LHCN-M2 (cell line): ENCODE results near the gene SRL. TPM values are rescaled to one million over a fixed set of nuclear protein-coding genes. Genes with fewer than 3 reads are reported as not detected.
A peak's percentile ranks its signal among the peaks of the same experiment; 100 is the strongest.

Source experiments
- DNase-seq: peaks from one replicate; pipeline ENCODE4 v3.0.0-alpha.2; 2012; ENCODE audit warnings: low read depth
- polyA plus RNA-seq: library from polyadenylated mRNA; unstranded; fragments of >200 nt; gene quantifications from one replicate; pipeline ENCODE4 v1.2.1, GENCODE V29; 2012; ENCODE audit warnings: missing spikeins
- total RNA-seq: library from RNA; depleted of rRNA; stranded (reverse); fragments of >200 nt; gene quantifications from 2 replicates; pipeline ENCODE4 v1.2.3, GENCODE V29; 2014; rRNA removed

The SRL gene
- total RNA-seq: not detected in 2 replicates
- not detected for polyA plus RNA-seq

DNA sequence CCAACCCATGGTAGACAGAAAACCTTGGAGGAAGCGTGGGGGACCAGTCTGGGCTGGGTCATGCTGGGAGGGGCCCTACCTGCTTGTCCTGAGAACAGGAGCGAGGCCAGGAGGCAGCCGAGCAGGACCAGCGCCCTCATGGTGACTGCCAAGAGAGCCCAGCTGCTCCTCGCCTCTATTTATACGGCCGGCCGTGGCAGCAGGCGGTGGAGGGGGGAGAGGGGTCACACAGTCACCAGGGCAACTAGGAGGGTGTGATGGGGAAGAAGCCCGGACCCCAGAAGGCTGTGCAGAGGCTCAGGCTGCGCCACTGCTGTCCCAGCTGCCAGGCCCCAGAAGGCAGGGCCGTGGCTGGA is at the start of gene SRL:
SRL (minus strand) TSS at position 153 of the 356 bp plus-strand sequence; CDS start at position 140, 13 bp downstream.
- DNase-seq: no peak

DNA sequence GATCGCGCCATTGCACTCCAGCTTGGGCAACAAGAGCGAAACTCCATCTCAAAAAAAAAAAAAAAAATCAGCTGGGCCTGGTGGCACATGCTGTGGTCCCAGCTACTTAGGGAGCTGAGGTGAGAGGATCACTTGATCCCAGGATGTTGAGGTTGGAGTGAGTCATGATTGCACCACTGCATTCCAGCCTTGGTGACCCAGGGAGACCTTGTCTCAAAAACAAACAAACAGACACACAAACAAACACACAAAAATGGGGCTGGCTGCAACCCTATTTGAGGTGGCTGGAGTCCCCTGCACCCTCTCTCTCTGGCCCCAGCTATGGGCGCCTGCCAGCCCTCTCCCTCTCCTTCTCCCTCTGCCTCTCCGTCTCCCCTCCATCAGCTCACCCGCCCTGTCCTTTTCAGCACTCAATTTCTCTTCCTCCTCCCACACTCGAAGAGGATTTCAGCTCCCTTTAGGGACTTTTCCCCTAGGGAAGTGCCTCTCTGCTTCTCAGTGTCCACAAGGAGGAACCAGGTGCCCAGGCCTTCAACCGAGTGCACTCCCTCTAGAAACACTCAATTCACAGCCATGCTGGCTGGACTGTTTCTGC is 48.5 kb upstream of the SRL start:
- DNase-seq: peak; percentile 93

DNA sequence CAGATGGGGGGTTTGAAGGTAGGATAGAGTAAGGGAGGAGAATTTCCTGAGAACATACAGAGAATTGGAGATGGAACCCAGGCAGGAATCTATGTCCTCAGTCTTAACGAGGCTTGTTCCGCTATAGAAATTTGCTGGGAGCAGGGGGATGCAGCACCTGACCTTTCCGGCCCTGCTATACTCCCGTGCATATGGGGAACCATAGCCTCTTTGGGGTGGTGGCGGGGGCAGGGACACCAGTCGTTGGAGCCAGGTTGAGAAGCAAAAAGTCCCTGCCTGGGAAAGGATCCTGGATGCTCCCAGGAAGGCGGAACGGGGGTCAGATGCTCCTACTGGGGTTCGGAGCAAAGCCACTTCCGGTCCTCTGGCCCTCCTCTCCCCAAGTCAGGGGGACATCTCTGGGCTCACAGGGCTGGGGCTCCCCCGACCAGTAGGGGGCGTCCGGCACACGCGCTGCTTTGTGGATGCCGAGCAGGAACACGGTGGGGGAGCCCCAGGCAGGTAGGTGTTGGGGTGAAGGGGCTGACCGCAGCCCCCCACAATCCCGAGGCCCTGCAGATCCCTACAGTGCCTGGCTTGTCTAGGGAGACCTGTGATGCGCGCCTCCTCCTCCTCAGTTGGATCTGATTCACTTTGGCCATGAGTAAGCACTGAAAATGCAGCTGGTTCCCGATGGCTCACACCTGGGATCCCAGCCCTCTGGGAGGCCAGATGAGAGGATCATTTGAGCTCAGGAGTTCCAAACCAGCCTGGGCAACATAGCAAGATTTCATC is 46.5 kb upstream of the SRL start:
- DNase-seq: peak; percentile 61

DNA sequence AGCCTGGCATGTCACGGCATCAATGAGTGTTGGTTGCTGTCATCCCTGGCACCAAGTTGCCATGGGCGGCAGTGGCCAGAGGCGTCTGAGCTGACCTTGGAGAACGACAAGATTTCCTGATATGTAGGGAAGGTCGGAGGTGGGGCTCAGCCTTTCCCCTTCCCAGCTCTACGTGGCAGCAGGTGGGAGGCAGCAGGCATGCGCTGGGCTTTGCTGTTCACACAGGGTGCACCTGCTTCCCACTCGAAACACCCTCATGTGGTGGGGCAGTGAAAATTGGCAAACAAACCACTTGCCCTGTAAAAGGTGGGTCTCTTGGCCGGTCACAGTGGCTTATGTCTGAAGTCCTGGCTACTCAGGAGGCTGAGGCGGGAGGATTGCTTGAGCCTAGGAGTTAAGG is 43.3 kb upstream of the SRL start:
- DNase-seq: no peak

DNA sequence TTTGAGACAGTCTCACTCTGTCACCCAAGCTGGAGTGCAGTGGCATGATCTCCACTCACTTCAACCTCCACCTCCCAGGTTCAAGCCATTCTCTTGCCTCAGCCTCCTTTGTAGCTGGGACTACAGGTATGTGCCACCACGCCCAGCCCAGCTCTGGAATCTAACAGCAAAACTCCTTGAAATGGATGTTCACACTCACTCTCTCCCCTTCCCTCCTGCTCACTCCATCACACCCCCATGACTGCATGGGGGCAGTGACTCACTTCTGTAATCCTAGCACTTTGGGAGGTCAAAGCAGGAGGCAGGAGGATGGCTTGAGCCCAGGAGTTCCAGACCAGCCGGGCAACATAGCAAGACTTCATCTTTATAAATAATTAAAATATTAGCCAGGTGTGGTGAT is 42.1 kb upstream of the SRL start:
- peak; percentile 63 for DNase-seq

DNA sequence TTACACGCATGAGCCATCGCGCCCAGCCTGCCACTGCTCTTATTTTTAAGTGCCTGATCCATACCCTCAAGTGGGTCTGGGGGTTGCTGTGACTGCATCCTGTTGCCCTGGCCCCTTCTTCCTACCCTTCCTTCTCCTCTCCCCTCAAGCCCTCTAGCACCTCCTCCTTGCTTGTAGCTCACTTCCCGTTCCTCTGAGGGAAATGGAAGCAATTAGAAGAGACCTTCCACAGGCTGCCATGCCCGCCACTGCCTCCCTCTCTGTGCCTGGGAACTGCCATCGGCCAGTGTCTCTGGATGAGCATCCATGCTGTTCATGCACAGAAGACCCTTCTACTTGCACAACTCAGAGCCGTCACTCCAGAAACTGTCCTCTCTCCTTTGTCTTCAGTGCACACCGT is 41.6 kb upstream of the SRL start:
- no peak for DNase-seq

DNA sequence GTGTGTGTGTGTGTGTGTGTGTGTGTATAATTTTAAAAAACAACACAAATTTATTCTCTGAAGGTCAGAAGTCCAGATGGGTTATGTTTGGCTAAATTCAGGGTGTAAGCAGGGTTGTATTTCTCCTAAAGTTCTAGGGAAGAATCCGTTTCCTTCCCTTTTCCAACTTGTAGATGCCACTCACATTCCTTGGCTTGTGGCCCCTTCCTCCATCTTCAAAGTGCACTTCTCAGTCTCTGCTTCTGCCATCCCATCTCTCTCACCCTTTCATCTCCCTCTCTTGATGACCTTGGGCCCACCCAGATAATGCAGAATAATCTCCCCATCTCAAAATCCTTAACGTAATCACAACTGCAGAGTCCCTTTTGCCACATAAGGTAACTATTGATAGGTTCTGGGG is 38.7 kb upstream of the SRL start:
- DNase-seq: no peak

DNA sequence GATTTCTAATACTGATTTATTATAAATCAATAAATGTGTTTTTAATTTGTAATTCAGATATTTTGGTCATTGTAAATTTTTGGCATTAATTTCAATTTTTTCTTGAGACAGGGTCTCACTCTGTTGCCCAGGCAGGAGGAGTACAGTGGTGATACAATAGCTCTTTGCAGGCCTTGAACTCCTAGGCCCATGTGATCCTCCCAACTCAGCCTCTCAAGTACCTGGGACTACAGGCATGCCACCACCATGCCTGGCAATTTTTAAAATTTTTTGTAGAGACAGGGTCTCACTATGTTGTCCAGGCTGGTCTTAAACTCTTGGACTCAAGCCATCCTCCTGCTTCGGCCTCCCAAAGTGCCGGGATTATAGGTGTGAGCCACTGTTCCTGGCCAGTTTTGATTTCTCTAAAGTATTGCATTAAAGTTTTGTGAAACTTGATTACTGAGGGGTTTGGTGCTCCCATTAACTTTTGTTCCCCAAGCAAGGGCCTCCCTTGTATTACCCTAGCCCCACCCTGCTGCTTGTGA is 36.2 kb upstream of the SRL start:
- no peak for DNase-seq

DNA sequence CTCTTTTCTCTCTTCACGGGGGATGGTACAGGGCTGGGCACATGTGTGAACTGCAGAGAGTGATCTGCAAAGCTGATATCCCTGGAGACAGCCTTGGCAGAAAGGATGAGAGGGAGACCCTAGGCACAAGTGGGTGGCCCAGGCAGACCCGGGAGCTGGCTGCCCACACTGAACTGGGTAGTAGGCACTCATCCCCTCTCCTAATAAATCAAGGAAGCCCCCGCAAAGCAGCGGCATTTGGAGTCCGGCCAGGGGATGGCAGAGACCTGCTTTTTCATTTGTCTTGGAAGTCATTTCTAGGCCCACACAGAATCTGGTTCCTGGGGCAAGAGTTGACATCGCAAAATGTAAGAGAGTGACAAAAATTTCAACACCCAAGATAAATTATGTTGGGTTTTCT is 34.0 kb upstream of the SRL start:
- DNase-seq: no peak

DNA sequence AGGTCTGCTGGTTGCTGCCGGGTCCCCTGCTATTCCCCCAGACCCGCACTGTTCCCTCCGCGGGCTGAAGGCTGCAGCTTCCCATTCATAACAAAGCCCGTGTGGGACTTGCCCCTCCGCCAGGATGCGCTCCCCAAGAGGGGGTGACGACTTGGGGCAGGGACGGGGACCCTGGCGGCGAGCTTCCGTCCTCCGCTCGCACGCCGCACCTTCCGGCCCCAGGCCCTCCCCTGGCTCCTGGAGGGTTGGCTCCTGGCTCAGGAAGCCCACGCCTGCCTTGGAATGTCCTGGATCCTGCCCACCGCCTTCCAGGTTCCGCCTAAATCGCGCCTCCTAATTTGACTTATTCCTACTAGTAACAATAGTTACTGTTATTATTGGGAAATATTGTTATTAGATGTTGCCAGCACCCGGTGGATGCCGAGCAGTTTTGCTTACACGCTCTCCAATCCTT is 32.0 kb upstream of the SRL start:
- peak; percentile 20 for DNase-seq

DNA sequence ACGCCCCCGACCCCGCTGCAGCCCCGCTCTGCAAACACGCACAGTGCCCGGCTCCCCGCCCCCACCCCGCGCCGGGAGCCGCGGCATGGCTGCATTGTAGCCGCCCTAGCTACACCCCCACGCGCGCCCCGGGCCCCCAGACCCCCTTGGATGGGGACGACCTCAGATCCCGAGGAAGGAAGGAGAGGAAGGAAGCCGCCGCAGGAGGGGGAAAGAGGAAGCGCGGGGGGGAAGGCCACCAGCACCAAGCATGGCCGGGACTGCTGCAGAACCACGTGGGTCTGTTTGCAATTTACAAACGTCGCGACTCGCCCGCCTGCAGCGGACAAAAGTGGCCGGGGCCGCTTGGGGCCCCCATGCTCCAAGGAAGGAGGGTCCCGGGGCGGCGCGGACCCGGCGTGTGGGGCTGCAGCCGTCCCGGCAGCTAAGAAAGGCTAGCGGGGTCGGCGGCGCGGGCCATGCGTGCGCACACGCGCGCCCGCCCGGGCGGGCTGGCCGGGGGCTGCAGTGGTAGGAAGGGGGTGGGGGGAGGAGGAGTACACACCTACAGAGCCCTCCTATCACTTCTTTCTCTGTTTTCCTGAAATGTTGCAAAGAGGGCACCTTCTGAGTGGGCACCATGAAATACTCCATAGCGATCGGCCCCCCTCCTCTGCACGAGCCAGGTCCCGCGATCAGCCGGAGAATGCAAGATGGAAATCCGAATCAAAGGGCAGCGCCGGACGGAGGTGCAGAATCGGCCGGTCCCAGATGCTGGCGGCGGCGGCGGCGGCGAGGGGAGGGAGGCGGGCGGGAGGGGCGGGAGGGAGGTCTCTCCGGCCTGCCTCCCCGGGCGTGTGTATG is 30.5 kb upstream of the SRL start:
- DNase-seq: peak; percentile 22

DNA sequence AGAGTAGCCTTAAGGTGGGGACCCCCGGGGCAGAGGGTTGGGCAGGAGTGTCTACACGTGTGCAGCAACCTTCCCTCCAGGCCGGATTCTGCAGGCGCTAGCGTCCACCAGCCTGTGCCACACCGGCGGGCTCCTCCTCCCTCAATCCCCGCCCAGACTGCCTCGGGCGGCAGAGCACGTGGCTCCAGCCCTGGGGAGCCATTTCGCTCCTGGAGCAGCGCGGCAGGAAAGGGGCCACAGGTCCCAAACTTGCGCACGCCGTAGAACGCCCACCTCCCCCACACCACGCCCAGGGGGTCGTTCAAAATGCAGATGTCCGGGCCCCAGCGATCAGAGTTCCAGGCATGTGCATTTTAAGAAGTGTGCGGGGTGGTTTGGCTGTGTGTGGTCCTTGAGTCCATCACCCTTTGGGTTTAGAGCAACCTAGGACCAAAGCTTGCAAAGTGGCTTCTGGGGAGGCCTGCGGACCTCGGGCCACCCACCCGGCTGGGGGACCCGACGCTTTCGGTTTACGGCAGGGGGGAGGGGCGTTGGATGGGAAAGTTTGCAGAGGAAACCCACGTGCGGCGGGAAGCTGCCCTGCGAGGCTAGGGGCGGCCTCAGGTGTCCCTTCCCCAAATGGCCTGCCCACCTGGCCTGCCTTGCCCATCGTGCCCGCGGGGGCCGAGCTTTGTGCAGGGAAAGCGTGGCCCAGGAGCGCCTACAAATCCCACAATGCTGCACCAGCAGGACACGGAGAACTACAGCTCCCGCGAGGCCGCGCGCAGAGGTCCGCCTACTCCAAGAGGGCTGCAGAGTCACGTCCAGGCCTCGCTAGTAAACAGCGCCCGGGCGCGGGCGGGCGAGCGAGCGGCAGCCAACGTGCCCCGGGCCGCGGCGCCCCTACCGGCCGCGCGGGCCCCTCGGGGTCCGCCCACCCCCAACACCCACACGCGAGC is 29.6 kb upstream of the SRL start:
- peak; percentile 91 for DNase-seq

DNA sequence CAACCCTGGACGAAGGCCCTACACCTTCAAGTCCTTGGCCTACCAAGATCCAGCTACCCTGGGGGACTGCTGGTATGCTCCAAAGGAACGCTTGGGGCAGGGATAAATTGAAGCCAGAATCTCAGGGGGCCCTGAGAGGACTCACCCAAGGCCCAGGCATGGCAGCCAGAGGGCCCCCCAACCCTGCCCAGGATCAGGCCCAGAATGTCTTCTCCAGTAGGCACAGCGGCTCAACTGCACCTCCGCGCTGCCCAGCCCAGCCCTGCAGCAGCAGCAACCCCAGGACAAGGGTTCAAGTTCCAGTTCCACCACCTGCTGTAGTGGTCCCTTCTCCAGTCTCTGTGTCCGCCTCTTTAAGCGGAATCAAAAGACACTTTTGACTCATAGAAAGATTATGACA is 28.7 kb upstream of the SRL start:
- no peak for DNase-seq

DNA sequence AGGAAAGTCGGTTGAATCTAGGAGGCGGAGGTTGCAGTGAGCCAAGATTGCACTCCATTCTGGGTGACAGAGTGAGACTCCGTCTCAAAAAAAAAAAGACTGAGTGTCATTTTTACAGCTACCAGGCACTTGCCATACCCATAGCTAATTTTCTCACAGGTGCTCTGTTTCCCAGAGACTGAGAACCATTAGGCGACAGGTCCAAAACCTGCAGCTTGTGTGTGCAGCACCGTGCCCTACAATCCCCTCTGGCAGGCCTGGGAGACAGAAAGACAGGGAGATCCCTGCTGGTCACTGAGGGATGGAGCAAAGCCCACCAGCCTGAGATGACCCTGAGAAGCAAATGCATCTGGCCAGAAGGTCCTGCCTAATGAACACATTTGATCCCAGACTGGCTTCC is 28.2 kb upstream of the SRL start:
- no peak for DNase-seq

DNA sequence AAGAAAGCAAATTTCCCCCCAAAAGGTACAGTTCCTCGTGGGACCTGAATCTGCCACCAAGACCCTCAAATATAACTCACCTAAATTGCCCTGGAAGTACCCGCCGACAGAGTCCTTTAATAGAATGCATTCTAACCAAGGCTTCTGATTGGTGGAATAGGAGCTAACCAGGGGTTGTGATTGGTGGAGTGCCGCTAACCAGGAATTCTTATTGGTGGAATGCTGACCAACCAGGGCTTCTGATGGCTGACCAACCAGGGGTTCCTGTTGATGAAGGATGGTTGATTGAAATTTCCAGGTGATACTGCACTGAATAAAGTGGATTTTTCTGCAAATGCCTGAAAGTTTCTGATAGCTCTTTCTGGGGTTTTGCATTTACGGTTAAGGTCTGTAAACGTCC is 24.5 kb upstream of the SRL start:
- DNase-seq: peak; percentile 41

DNA sequence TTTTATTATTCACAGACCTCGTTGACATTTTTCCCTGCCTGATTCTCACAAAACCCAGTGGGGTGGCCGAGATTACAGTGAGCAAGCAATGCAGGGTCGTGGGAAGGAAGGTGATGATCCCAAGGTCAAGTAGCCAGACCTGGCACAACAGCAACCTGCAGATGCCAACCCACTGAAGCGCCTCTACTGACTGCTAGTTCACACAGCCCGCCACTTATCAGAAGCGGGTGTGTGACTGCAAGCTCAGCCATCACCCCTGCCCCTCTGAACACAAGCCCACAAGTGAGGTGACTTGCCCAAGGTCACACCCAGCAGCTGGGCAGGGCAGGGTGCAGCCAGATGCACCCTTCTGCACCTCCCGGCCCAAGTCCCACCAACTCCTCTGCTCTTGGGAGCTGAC is 23.8 kb upstream of the SRL start:
- no peak for DNase-seq

DNA sequence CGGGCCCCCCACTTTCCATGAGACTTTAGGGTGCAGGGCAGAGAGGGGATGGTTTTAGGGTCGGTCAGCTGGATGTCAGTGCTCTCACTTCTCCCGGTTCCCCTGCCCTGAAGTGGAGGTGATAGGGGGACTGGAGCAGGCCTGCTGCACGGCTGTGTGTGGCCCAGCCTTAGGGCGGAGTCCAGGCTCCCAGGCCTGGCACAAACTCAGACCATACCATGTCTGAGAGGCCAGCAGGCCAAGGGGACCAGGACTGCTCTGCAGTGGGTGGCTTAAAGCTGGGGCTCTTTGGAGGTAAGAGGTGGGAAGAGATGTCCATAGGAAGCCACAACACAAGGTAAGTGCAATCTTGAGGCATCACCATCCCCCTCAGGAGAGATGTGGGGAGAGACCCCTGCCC is 22.7 kb upstream of the SRL start:
- DNase-seq: no peak

DNA sequence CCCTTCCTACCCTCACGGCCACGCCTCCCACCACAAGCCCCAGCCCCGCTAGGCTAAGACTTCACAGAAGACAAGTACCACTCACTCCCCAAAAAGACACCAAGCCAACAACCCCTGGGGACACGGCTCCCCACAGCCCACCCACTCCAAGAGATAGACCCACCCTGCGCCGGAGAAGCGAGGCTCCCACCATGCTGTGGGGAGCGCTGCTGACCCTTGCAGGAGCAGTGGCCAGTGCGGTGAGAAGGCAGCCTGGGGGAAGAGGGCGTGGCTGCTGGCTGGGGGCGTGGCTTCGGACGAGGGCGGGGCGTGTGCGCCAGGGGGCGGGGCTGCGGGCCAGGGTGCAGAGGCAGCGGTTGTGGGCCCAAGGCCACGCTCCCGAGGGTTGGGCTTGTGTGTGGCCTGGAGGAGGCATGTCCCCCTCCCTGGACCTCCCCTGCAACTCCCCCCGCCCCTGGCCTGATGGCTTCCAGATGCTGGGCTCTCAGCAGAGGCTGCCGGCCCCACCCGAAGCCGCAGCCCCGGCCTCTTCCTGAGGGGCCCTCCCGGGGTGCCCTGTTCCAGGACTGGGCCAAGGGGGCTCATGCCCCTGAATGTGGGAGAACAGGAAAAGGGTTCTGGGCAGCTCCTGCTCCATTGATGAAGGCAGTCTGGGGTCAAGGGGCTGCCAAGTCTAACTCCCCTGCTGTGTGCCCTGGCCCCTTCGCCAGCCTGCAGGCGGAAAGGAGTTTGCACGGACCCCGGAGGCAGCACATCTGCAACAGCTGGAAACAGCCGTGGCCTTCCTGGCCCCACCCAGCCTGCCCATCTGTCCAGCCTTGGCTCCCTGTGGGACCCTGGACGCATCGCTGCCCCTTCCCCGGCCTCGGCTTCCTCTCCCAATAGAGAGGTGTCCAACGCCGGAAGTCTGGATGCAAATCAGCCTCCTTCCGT is 21.9 kb upstream of the SRL start:
- no peak for DNase-seq

DNA sequence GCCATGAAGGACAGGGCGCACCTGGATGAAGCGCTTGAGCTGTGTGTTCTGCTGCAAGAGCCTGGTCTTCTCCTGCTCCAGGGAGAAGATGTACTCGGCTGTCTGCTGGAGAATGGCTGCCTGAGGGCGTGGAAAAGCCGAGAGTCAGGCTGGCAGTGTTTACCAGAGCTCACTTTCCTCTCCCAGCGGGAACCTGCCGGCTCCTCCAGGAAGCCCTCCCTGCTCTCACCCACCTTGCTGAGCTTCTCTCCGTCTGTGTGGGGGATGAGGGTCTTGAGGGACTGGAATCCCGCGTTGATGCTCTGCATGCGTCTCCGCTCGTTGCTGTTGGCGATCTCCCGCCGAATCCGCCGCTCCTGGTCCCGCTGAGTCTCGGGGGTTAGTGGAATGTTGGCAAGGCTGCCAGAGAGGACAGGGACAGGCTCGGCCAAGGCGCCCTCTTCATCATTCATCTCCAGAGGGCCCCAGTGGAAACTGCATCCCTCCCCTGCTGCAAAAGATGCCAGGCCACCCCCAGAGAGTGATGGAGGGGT is 20.5 kb upstream of the SRL start:
- DNase-seq: no peak
